GM12878 (cell line): ENCODE measurements around the gene HLTF. TPM values are rescaled to one million over a fixed set of nuclear protein-coding genes. Genes with fewer than 3 reads are reported as not detected.

ENCODE experiments used
- CEBPB ChIP-seq, 2 experiments: fragments of 150-350 bp in 1 of 2; IDR thresholded peaks; 2 replicates each; pipeline ENCODE4 v1.6.1; 2012 to 2014; ENCODE audit warnings: low read depth in 2 of 2, low read length in 2 of 2, borderline replicate concordance in 1 of 2, inconsistent platforms in 1 of 2
- CHD1 ChIP-seq: IDR thresholded peaks from 2 replicates; pipeline ENCODE4 v1.6.1; 2012; ENCODE audit warnings: low read depth, low read length, improper control_type of control experiment
- EP300 ChIP-seq, 2 experiments: fragments of 150-350 bp in 1 of 2; IDR thresholded peaks; 2 replicates each; pipeline ENCODE4 v1.6.1; 2011 to 2012; ENCODE audit warnings: low read depth in 2 of 2, low read length in 2 of 2, borderline replicate concordance in 1 of 2, improper control_type of control experiment in 1 of 2, inconsistent platforms in 1 of 2; ENCODE audit not compliant: control insufficient read depth in 1 of 2
- KLF5 ChIP-seq: fragments of 450-650 bp; IDR thresholded peaks from 2 replicates; pipeline ENCODE4 v1.6.1; 2014; ENCODE audit warnings: mild to moderate bottlenecking; ENCODE audit not compliant: partially characterized antibody
- PML ChIP-seq: IDR thresholded peaks from 2 replicates; pipeline ENCODE4 v1.6.1; 2012; ENCODE audit warnings: low read length, inconsistent platforms
- POLR2AphosphoS5 ChIP-seq: IDR thresholded peaks from 2 replicates; pipeline ENCODE4 v1.6.1; 2011; ENCODE audit warnings: mild to moderate bottlenecking, low read length, inconsistent platforms
- RB1 ChIP-seq: fragments of 450-650 bp; formaldehyde crosslinking; IDR thresholded peaks from 2 replicates; pipeline ENCODE4 v1.6.1; 2017; ENCODE audit warnings: mild to moderate bottlenecking, borderline replicate concordance
- RFX5 ChIP-seq: IDR thresholded peaks from 2 replicates; pipeline ENCODE4 v1.6.1; 2011; ENCODE audit warnings: low read depth, low read length, improper control_type of control experiment
- RUNX3 ChIP-seq: IDR thresholded peaks from 2 replicates; pipeline ENCODE4 v1.6.1; 2012; ENCODE audit warnings: low read length, inconsistent platforms
- SIX5 ChIP-seq: IDR thresholded peaks from 2 replicates; pipeline ENCODE4 v1.6.1; 2011; ENCODE audit warnings: mild to moderate bottlenecking, low read depth, low read length, moderate library complexity; ENCODE audit not compliant: severe bottlenecking
- SREBF2 ChIP-seq: IDR thresholded peaks from 2 replicates; pipeline ENCODE4 v1.6.1; 2012; ENCODE audit warnings: mild to moderate bottlenecking, low read length
- WRNIP1 ChIP-seq: IDR thresholded peaks from 2 replicates; pipeline ENCODE4 v1.6.1; 2011; ENCODE audit warnings: low read depth, low read length, improper control_type of control experiment, borderline replicate concordance
- ZBED1 ChIP-seq: IDR thresholded peaks from 2 replicates; pipeline ENCODE4 v1.6.1; 2016; ENCODE audit warnings: borderline replicate concordance
- ZZZ3 ChIP-seq: IDR thresholded peaks from 2 replicates; pipeline ENCODE4 v1.6.1; 2011; ENCODE audit warnings: low read depth; ENCODE audit not compliant: control insufficient read depth, insufficient read length
- polyA plus RNA-seq, 11 experiments: library from polyadenylated mRNA; depleted of rRNA in 4 of 11; unstranded in 6 of 11; stranded (reverse) in 5 of 11; fragments of >200 nt; fragmentation: Nextera tagmentation in 4 of 11; fragmentation: Illumina TruSeq in 1 of 11; extraction: Ambion mirVana in 4 of 11; extraction: Trizol in 1 of 11; gene quantifications; 1 replicate in 1 of 11; 2 replicates in 10 of 11; pipeline versions ENCODE4 v1.2.1 to v1.2.3, GENCODE V29; 2011 to 2016; ENCODE audit warnings: inconsistent platforms in 2 of 11, missing spikeins in 2 of 11, low read depth in 1 of 11
- total RNA-seq, 4 experiments: library from RNA; depleted of rRNA in 3 of 4; stranded (reverse); fragments of >200 nt in 3 of 4; fragmentation: Illumina TruSeq in 1 of 4; extraction: Trizol in 1 of 4; gene quantifications; 2 replicates each; pipeline versions ENCODE4 v1.2.1 to v1.2.3, GENCODE V29; 2013 to 2021
- TF ChIP-seq, protein P1 (sequence below): IDR thresholded peaks from 2 replicates; pipeline ENCODE4 v1.6.1; 2012; ENCODE audit warnings: improper control_type of control experiment, low read depth, low read length; ENCODE audit not compliant: insufficient replicate concordance
- TF ChIP-seq, protein P2 (sequence below): IDR thresholded peaks from 2 replicates; pipeline ENCODE4 v1.6.1; 2012; ENCODE audit warnings: low read depth, low read length, improper control_type of control experiment
- TF ChIP-seq, protein P3 (sequence below): fragments of 450-650 bp; IDR thresholded peaks from 2 replicates; pipeline ENCODE4 v1.6.1; 2017; ENCODE audit warnings: mild to moderate bottlenecking, moderate library complexity
- TF ChIP-seq, protein P4 (sequence below): fragments of 450-650 bp; IDR thresholded peaks from 2 replicates; pipeline ENCODE4 v1.6.1; 2017; ENCODE audit warnings: low read depth, mild to moderate bottlenecking, moderate library complexity

Gene HLTF
- total and polyA plus RNA-seq, 10 of the 15 experiments (the other 5 are each of a cell fraction or from before 2014, with no cell fraction given): 13.7 to 50.4 (median 31.7) TPM

DNA sequence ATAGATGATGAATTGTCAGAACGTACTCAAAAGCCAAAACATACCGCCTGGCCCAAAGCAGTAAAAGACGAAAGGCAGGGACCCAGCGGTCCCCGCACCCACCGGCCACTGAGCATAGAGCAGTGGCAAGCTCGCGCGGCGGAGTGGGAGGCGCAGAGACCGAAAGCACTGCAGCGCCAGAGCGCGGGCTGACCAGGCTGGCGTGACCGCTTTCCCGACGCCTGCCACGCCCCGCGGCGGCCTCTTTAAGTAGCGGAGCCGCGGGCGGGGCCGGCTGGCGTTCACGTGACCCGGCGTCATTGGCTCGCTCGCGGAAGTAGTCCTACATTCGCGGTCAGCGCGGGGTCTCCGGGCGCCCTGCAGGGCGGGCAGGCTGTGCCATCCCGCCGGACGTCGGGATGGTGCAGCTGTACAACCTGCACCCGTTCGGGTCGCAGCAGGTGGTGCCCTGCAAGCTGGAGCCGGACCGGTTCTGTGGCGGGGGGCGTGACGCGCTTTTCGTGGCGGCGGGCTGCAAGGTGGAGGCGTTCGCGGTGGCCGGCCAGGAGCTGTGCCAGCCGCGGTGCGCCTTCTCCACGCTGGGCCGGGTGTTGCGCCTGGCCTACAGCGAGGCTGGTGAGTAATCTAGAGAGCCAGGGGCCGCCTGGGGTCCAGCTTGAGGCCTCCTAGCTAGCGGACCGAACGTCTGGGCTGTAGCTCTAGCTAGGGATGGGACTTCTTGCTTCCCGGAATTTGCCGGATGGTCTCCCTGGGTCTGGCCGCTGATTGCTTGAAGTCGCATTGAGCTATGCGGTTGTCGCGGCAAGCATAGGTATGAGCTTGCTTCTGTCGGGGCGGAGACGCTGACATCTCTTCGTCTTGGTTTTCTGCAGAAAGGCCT is 43.2 kb upstream of the HLTF start, which contains the start of gene HPS3 (continued):
- TF ChIP-seq, protein P1, sequence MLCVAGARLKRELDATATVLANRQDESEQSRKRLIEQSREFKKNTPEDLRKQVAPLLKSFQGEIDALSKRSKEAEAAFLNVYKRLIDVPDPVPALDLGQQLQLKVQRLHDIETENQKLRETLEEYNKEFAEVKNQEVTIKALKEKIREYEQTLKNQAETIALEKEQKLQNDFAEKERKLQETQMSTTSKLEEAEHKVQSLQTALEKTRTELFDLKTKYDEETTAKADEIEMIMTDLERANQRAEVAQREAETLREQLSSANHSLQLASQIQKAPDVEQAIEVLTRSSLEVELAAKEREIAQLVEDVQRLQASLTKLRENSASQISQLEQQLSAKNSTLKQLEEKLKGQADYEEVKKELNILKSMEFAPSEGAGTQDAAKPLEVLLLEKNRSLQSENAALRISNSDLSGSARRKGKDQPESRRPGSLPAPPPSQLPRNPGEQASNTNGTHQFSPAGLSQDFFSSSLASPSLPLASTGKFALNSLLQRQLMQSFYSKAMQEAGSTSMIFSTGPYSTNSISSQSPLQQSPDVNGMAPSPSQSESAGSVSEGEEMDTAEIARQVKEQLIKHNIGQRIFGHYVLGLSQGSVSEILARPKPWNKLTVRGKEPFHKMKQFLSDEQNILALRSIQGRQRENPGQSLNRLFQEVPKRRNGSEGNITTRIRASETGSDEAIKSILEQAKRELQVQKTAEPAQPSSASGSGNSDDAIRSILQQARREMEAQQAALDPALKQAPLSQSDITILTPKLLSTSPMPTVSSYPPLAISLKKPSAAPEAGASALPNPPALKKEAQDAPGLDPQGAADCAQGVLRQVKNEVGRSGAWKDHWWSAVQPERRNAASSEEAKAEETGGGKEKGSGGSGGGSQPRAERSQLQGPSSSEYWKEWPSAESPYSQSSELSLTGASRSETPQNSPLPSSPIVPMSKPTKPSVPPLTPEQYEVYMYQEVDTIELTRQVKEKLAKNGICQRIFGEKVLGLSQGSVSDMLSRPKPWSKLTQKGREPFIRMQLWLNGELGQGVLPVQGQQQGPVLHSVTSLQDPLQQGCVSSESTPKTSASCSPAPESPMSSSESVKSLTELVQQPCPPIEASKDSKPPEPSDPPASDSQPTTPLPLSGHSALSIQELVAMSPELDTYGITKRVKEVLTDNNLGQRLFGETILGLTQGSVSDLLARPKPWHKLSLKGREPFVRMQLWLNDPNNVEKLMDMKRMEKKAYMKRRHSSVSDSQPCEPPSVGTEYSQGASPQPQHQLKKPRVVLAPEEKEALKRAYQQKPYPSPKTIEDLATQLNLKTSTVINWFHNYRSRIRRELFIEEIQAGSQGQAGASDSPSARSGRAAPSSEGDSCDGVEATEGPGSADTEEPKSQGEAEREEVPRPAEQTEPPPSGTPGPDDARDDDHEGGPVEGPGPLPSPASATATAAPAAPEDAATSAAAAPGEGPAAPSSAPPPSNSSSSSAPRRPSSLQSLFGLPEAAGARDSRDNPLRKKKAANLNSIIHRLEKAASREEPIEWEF: peak; percentile 31
- TF ChIP-seq POLR2AphosphoS5 (peak; percentile 75), KLF5 (peak; percentile 7), ZBED1 (no peak), EP300 (IDR thresholded peaks at IDR 0.05; ENCODE audit: borderline replicate concordance in 1 of 2, control insufficient read depth in 1 of 2, low read depth in 2 of 2, low read length in 2 of 2) (peak in 1 of 2 experiments; percentile 60; a peak in 1 of 4 replicates), CEBPB (IDR thresholded peaks at IDR 0.05; ENCODE audit: borderline replicate concordance in 1 of 2, low read depth in 2 of 2, low read length in 2 of 2) (no peak), ZZZ3 (no peak), SIX5 (no peak), PML (no peak), CHD1 (no peak), SREBF2 (no peak), WRNIP1 (no peak), RUNX3 (peak; percentile 78), RB1 (peak; percentile 56; the same call in 1 of the 2 replicates), RFX5 (0 out of 2 replicates have a peak, but pooled peaks have one; percentile 36)
- TF ChIP-seq, protein P2, sequence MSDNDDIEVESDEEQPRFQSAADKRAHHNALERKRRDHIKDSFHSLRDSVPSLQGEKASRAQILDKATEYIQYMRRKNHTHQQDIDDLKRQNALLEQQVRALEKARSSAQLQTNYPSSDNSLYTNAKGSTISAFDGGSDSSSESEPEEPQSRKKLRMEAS: peak; percentile 84; the same call in 1 of the 2 replicates
- TF ChIP-seq, protein P3, sequence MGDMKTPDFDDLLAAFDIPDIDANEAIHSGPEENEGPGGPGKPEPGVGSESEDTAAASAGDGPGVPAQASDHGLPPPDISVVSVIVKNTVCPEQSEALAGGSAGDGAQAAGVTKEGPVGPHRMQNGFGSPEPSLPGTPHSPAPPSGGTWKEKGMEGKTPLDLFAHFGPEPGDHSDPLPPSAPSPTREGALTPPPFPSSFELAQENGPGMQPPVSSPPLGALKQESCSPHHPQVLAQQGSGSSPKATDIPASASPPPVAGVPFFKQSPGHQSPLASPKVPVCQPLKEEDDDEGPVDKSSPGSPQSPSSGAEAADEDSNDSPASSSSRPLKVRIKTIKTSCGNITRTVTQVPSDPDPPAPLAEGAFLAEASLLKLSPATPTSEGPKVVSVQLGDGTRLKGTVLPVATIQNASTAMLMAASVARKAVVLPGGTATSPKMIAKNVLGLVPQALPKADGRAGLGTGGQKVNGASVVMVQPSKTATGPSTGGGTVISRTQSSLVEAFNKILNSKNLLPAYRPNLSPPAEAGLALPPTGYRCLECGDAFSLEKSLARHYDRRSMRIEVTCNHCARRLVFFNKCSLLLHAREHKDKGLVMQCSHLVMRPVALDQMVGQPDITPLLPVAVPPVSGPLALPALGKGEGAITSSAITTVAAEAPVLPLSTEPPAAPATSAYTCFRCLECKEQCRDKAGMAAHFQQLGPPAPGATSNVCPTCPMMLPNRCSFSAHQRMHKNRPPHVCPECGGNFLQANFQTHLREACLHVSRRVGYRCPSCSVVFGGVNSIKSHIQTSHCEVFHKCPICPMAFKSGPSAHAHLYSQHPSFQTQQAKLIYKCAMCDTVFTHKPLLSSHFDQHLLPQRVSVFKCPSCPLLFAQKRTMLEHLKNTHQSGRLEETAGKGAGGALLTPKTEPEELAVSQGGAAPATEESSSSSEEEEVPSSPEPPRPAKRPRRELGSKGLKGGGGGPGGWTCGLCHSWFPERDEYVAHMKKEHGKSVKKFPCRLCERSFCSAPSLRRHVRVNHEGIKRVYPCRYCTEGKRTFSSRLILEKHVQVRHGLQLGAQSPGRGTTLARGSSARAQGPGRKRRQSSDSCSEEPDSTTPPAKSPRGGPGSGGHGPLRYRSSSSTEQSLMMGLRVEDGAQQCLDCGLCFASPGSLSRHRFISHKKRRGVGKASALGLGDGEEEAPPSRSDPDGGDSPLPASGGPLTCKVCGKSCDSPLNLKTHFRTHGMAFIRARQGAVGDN: peak; percentile 41
- TF ChIP-seq, protein P4, sequence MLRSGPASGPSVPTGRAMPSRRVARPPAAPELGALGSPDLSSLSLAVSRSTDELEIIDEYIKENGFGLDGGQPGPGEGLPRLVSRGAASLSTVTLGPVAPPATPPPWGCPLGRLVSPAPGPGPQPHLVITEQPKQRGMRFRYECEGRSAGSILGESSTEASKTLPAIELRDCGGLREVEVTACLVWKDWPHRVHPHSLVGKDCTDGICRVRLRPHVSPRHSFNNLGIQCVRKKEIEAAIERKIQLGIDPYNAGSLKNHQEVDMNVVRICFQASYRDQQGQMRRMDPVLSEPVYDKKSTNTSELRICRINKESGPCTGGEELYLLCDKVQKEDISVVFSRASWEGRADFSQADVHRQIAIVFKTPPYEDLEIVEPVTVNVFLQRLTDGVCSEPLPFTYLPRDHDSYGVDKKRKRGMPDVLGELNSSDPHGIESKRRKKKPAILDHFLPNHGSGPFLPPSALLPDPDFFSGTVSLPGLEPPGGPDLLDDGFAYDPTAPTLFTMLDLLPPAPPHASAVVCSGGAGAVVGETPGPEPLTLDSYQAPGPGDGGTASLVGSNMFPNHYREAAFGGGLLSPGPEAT: no peak
